CD14-positive monocyte (primary cell): ENCODE measurements around the gene TMTC2. TPM values are rescaled to one million over a fixed set of nuclear protein-coding genes. Genes with fewer than 3 reads are reported as not detected.

Source experiments
- DNase-seq, 3 donors: peaks; one replicate each; pipeline ENCODE4 v3.0.0-alpha.2; 2011 to 2022
- H2AFZ ChIP-seq: 2 replicates; pipeline ENCODE4 v1.6.0; 2012; ENCODE audit warnings: mild to moderate bottlenecking, low read depth, low read length, inconsistent platforms; ENCODE audit not compliant: insufficient read depth, poor library complexity, severe bottlenecking
- H3K27ac ChIP-seq, 2 donors: 1 replicate in 1 of 2; 2 replicates in 1 of 2; pipeline ENCODE4 v1.5.1; 2012 to 2013; ENCODE audit warnings: low read length in 2 of 2, control low read depth in 1 of 2, inconsistent platforms in 1 of 2, low read depth in 1 of 2, mild to moderate bottlenecking in 1 of 2
- H3K27me3 ChIP-seq, 2 donors: one replicate each; pipeline versions ENCODE4 v1.6.0 to v1.6.1; 2011 to 2013; ENCODE audit warnings: low read length in 2 of 2; ENCODE audit not compliant: control insufficient read depth in 2 of 2, insufficient read depth in 2 of 2
- H3K36me3 ChIP-seq, 2 donors: replicated peaks in 1 of 2; 1 replicate in 1 of 2; 2 replicates in 1 of 2; pipeline versions ENCODE4 v1.5.1 to v1.6.1; 2012 to 2013; ENCODE audit warnings: low read length in 2 of 2, control low read depth in 1 of 2, inconsistent platforms in 1 of 2, mild to moderate bottlenecking in 1 of 2; ENCODE audit not compliant: insufficient read depth in 2 of 2, control insufficient read depth in 1 of 2
- H3K4me1 ChIP-seq, 2 donors: 1 replicate in 1 of 2; 2 replicates in 1 of 2; pipeline versions ENCODE4 v1.5.1 to v1.6.1; 2012 to 2013; ENCODE audit warnings: low read length in 2 of 2, control low read depth in 1 of 2, inconsistent platforms in 1 of 2, mild to moderate bottlenecking in 1 of 2, moderate library complexity in 1 of 2; ENCODE audit not compliant: insufficient read depth in 2 of 2, control insufficient read depth in 1 of 2
- H3K4me2 ChIP-seq: replicated peaks from 2 replicates; pipeline ENCODE3; 2012; ENCODE audit warnings: low read length, moderate library complexity, mild to moderate bottlenecking; ENCODE audit not compliant: poor library complexity, severe bottlenecking; ENCODE audit errors: extremely low read depth
- H3K4me3 ChIP-seq, 3 experiments: fragments of 200-600 bp in 1 of 3; sonication (generic) in 1 of 3; replicated peaks in 1 of 3; 1 replicate in 2 of 3; 2 replicates in 1 of 3; pipeline ENCODE4 v1.5.1; 2011 to 2013; ENCODE audit warnings: low read length in 3 of 3, mild to moderate bottlenecking in 3 of 3, control low read depth in 2 of 3, low read depth in 2 of 3, inconsistent platforms in 1 of 3, moderate library complexity in 1 of 3
- H3K79me2 ChIP-seq: 2 replicates; pipeline ENCODE4 v1.6.0; 2012; ENCODE audit warnings: mild to moderate bottlenecking, control low read depth, inconsistent platforms, low read length, moderate library complexity; ENCODE audit not compliant: insufficient read depth
- H3K9ac ChIP-seq: 2 replicates; pipeline ENCODE4 v1.6.0; 2017; ENCODE audit warnings: low read length, mild to moderate bottlenecking; ENCODE audit not compliant: insufficient read depth, poor library complexity, severe bottlenecking
- H3K9me3 ChIP-seq, 2 donors: replicated peaks in 1 of 2; 1 replicate in 1 of 2; 2 replicates in 1 of 2; pipeline versions ENCODE4 v1.5.1 to v1.6.1; 2012 to 2013; ENCODE audit warnings: low read length in 2 of 2, control low read depth in 1 of 2; ENCODE audit not compliant: control insufficient read depth in 1 of 2, insufficient read depth in 1 of 2
- H4K20me1 ChIP-seq: 2 replicates; pipeline ENCODE4 v1.6.0; 2012; ENCODE audit warnings: mild to moderate bottlenecking, low read length, control low read depth, moderate library complexity; ENCODE audit not compliant: insufficient read depth
- H3K27ac Mint-ChIP-seq, 7 donors: one replicate each; pipeline ENCODE4 v1.8.0; 2020; ENCODE audit warnings: mild to moderate bottlenecking in 7 of 7, mixed read lengths in 7 of 7, moderate library complexity in 6 of 7, inconsistent platforms in 2 of 7
- H3K27me3 Mint-ChIP-seq, 3 donors: one replicate each; pipeline ENCODE4 v1.8.0; 2021 to 2022; ENCODE audit warnings: low read depth in 3 of 3, mild to moderate bottlenecking in 3 of 3, mixed read lengths in 3 of 3, moderate library complexity in 3 of 3, inconsistent platforms in 1 of 3
- H3K36me3 Mint-ChIP-seq, 2 donors: one replicate each; pipeline ENCODE4 v1.8.0; 2020; ENCODE audit warnings: mixed read lengths in 2 of 2, inconsistent platforms in 1 of 2, mild to moderate bottlenecking in 1 of 2
- H3K4me1 Mint-ChIP-seq: one replicate; pipeline ENCODE4 v1.8.0; 2020; ENCODE audit warnings: mild to moderate bottlenecking, mixed read lengths
- H3K4me3 Mint-ChIP-seq, 2 donors: one replicate each; pipeline ENCODE4 v1.8.0; 2020; ENCODE audit warnings: mild to moderate bottlenecking in 2 of 2, mixed read lengths in 2 of 2, moderate library complexity in 1 of 2
- H3K9me3 Mint-ChIP-seq, 7 donors: one replicate each; pipeline ENCODE4 v1.8.0; 2020 to 2022; ENCODE audit warnings: mixed read lengths in 7 of 7, mild to moderate bottlenecking in 6 of 7, moderate library complexity in 6 of 7, inconsistent platforms in 2 of 7
- WGBS: methylation state at CpG from one replicate; pipeline ENCODE4 v1.1.5; 2013; ENCODE audit warnings: missing lambda C conversion rate; ENCODE audit not compliant: insufficient coverage; 5-methylcytosine and 5-hydroxymethylcytosine counted together
- intact Hi-C, 2 donors: fragments of 100-400 bp; cut with micrococcal nuclease; formaldehyde crosslinking; loops; one replicate each; pipeline versions ENCODE4 v1.15.0 to v1.15.1; 2023
- polyA minus RNA-seq: library from RNA; depleted of rRNA, polyadenylated mRNA; stranded (reverse); fragments of >200 nt; gene quantifications from 2 replicates; pipeline ENCODE4 v1.2.3, GENCODE V29; 2012
- polyA plus RNA-seq, 3 donors: library from polyadenylated mRNA; depleted of rRNA in 1 of 3; unstranded in 2 of 3; stranded (reverse) in 1 of 3; fragments of 300-500 nt in 2 of 3; fragments of >200 nt in 1 of 3; fragmentation: Illumina TruSeq in 2 of 3; gene quantifications; 1 replicate in 2 of 3; 2 replicates in 1 of 3; pipeline ENCODE4 v1.2.3, GENCODE V29; 2012 to 2021
- total RNA-seq, 12 experiments: library from RNA in 1 of 12; stranded (reverse) in 1 of 12; fragments of 120-200 nt in 1 of 12; gene quantifications; one replicate each; pipeline ENCODE4 v1.2.4 and lab custom pipeline; 2013 to 2026; ENCODE audit warnings: mixed read lengths in 6 of 12, inconsistent platforms in 1 of 12
- TF ChIP-seq, protein P1 (sequence below): fragments of 200-600 bp; IDR thresholded peaks from one replicate; pipeline ENCODE4 v1.8.0; 2022; ENCODE audit warnings: antibody characterized with exemption, mild to moderate bottlenecking

The TMTC2 gene
- 28.8 TPM for total RNA-seq (2013)
- polyA plus RNA-seq: 10 to 100 TPM in 1 of 3 donors, 1 to 10 TPM in 2; 2.5 to 15.7 (median 3.3) TPM
- polyA minus RNA-seq: 20.2 and 23.4 TPM in 2 replicates
- total RNA-seq (lab: John Stamatoyannopoulos, UW): 10.7 to 63.8 (median 45.2) reads per million in 11 experiments

DNA sequence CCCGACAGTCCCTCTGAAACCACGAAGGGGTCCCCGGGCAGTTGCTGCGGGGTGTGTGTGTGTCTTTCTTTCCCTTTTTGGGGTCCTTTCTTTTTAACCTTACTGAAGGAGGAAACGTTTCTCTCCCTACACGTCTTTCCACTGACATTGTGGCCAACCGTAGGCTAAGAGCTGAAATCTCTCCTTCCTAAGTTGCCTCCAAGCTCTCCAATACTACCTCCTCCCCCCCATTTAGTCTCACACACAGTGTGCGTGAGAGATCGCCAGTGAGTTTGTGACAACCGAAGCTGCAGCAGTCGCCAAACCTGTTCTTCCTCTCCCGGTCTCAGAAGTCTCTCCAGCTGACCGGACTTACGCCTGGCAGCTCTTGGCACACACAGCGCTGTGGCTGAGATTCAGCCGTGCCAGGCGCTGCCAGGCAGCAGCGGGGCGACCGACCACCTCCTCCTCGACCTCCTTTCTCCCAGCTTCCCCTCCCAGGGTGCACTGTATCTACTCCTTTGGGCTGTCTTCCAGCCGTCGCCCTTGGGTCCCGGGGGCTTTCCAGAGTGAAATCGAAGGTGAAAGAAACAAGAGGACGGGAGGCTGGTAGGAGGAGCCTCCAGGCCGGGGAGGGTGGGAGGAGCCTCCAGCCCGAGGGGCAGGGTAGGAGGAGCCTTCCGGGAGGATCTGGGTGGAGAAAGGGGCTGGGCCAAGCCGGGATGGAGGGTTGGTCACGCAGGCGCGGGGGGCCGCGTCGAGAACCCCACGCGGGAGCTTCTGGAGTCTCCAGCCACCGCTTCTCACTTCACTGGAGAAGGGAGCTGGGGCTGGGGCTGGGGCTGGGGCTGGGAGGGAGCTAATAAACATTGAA is at the start of gene TMTC2:
TMTC2 (plus strand) TSS at position 739 of the 853 bp plus-strand sequence.
- peaks cover 61% of the 10 kb centered on the region for H3K4me1 Mint-ChIP-seq
- Histone ChIP-seq H2AFZ (peak within 1 kb of the TSS; percentile 99), H3K4me3 (peak within 1 kb of the TSS; percentile 73 to 99 (median 93)), H3K27ac (peak within 1 kb of the TSS; percentile 88 to 100), H3K4me1 (peaks cover 54 to 69% of the 10 kb centered on the region in 2 donors), H3K4me2 (peak within 1 kb of the TSS; percentile 89), H3K9ac (peak within 1 kb of the TSS; percentile 95), H3K36me3 (peaks cover 3 to 7% of the 10 kb centered on the region in 2 donors), H3K79me2 (peaks cover 33% of the 10 kb centered on the region), H3K27me3 (no peaks in the 10 kb centered on the region), H3K9me3 (no peaks in the 10 kb centered on the region), H4K20me1 (peaks cover 20% of the 10 kb centered on the region)
- peaks cover 0 to 2% (median 2%) of the 10 kb centered on the region in 3 donors for H3K27me3 Mint-ChIP-seq
- peak; percentile 91 to 92 (median 91) for DNase-seq
- H3K9me3 Mint-ChIP-seq: peaks cover 0 to 2% (median 0%) of the 10 kb centered on the region in 7 donors
- peaks cover 9 to 13% of the 10 kb centered on the region in 2 donors for H3K36me3 Mint-ChIP-seq
- intact Hi-C loops: loop anchor here in 1 of 2 donors (10.0 kb wide), 1 partner anchor 158 kb away; no protein-coding TSS in a partner anchor
- H3K4me3 Mint-ChIP-seq: peak within 1 kb of the TSS; percentile 90 to 100
- WGBS: under 1% methylated on average over 32 of the region's 39 CpGs
- TF ChIP-seq, protein P1, sequence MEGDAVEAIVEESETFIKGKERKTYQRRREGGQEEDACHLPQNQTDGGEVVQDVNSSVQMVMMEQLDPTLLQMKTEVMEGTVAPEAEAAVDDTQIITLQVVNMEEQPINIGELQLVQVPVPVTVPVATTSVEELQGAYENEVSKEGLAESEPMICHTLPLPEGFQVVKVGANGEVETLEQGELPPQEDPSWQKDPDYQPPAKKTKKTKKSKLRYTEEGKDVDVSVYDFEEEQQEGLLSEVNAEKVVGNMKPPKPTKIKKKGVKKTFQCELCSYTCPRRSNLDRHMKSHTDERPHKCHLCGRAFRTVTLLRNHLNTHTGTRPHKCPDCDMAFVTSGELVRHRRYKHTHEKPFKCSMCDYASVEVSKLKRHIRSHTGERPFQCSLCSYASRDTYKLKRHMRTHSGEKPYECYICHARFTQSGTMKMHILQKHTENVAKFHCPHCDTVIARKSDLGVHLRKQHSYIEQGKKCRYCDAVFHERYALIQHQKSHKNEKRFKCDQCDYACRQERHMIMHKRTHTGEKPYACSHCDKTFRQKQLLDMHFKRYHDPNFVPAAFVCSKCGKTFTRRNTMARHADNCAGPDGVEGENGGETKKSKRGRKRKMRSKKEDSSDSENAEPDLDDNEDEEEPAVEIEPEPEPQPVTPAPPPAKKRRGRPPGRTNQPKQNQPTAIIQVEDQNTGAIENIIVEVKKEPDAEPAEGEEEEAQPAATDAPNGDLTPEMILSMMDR: no peak
- H3K27ac Mint-ChIP-seq: peak within 1 kb of the TSS; percentile 92 to 100 (median 98)

DNA sequence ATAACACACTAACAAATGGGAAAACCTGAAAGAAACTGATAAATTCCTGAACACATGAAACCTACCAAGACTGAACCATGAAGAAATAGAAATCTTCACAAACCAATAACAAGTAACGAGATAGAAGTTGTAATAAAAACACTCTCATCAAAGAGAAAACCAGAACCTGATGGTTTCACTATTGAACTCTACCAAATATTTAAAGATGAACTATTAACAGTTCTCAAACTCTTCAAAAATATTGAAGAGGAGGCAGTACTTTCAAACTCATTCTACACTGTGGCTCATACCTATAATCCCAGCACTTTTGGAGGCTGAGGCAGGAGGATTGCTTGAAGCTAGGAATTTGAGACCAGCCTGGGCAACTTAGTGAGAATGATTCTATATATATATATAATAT is 48.4 kb upstream of the TMTC2 start:
- WGBS: no CpG with 5 or more reads among the region's 1 CpG
- no peaks in the 10 kb centered on the region for H3K4me1 ChIP-seq
- no peaks in the 10 kb centered on the region for H3K36me3 ChIP-seq
- H3K4me3 Mint-ChIP-seq: no peak overlapping the region
- no peak overlapping the region for H3K4me2 ChIP-seq
- H3K27me3 ChIP-seq: no peaks in the 10 kb centered on the region
- H2AFZ ChIP-seq: no peak overlapping the region
- H3K27ac ChIP-seq: no peak overlapping the region
- H3K9ac ChIP-seq: no peak overlapping the region
- H3K79me2 ChIP-seq: no peaks in the 10 kb centered on the region
- H3K27ac Mint-ChIP-seq: no peak overlapping the region
- no peaks in the 10 kb centered on the region for H4K20me1 ChIP-seq
- no peak overlapping the region for H3K4me3 ChIP-seq
- no peak for DNase-seq
- peaks cover 1 to 3% (median 2%) of the 10 kb centered on the region in 3 donors for H3K27me3 Mint-ChIP-seq
- H3K9me3 Mint-ChIP-seq: peaks cover 2 to 13% (median 10%) of the 10 kb centered on the region in 7 donors
- intact Hi-C loops: no loop called here
- H3K9me3 ChIP-seq: peaks cover 0 to 10% of the 10 kb centered on the region in 2 donors
- H3K36me3 Mint-ChIP-seq: no peaks in the 10 kb centered on the region
- TF ChIP-seq, protein P1: no peak
- no peaks in the 10 kb centered on the region for H3K4me1 Mint-ChIP-seq
